ENCODE data around the gene FOXJ3. TPM values are rescaled to one million over a fixed set of nuclear protein-coding genes. Genes with fewer than 3 reads are reported as not detected.

Gene FOXJ3
- total RNA-seq, 4 donors from 2014 or later: 50.2 to 63.1 (median 56.6) TPM

DNA sequence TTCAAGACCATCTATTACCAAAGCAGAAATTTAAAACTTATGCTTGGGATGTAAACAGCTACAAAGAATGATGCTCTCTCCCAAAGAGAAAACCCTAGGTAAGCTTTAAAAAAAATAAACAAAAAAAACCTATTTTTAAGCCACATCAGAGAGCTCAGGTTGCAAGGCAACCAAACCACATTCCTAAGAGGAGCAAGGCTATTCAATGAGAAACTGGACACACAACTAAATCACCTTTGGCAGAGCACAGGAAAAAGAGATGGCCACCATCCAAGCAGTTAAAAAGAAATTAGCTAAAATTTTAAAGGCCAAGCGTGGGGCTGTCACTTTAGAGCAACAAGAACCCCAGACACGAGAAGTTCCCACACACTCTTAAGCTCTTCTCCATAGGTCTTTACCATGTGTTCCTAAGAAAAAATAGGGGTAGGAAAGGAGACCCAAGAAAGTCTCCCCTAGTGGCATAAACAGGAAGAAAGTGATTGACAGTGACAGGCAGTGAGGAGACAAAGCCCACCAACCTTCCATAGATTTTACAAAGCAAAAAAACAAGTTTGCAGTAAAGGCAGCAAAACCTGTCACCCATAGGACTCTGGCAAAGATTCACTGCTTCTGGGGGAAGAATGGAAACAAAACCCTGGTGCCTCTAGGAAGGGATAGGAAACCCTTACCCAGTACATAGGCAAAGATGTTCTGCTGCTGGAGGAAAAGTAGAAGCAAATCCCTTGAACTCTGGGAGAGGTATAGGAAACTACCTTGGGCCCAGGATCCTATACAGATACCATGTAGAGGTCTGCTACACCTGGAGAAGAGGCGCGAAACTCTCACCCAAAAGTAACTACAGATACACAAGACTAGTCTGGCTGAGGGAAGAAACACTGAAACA lies 68.5 kb downstream of the FOXJ3 start:
- TF ChIP-seq CTCF (IDR thresholded peaks at IDR 0.05; ENCODE audit: low read depth): no peak

DNA sequence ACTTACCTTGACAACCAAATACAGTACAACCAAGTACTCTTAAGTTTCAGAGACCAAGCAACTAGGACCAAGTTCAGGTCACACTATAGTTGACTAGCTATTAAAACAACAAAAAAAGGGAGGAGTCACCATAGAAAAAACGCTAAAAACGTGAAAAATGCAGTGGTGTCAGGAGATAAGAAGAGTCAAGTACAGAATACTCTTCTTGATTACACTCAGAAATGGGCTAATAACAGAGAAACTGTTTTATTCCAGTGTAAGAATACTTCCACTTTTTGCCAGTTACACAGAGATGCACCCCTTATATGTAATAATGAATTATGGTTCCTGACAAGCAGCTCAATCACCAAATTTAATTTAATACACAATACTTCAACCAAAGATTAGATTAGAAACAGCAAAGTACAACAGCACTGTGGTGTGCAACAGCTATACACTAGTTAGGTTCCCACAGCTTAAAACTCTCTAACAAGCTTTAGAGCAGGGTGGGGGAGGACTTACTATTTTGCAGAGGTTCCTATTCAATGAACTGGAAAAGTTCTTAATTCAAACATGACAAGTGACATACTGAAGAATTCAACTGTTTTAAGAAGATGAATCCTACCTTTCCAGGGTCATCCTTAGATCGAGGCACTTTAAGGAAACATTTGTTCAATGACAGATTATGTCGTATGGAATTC lies 70.4 kb downstream of the FOXJ3 start:
- TF ChIP-seq CTCF (IDR thresholded peaks at IDR 0.05; ENCODE audit: low read depth): no peak

DNA sequence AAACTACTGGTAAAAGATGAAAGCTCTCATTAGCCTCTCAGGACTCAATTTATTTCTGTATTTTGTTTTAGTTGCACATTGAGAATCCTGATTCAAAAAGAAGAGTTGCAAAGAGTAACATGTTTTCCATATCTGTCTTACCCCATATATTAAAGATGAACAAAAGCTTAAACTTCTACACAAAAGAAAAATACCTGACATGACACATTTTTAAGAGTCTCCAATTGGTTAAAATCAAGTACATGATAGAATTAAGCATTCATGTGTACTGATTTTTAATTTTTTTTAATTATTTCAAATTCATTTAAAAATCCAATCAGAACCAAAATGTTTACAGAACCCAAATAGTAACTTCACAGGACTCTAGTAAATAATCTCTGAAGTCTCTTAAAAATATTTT lies 72.0 kb downstream of the FOXJ3 start:
- TF ChIP-seq CTCF (IDR thresholded peaks at IDR 0.05; ENCODE audit: low read depth): no peak

DNA sequence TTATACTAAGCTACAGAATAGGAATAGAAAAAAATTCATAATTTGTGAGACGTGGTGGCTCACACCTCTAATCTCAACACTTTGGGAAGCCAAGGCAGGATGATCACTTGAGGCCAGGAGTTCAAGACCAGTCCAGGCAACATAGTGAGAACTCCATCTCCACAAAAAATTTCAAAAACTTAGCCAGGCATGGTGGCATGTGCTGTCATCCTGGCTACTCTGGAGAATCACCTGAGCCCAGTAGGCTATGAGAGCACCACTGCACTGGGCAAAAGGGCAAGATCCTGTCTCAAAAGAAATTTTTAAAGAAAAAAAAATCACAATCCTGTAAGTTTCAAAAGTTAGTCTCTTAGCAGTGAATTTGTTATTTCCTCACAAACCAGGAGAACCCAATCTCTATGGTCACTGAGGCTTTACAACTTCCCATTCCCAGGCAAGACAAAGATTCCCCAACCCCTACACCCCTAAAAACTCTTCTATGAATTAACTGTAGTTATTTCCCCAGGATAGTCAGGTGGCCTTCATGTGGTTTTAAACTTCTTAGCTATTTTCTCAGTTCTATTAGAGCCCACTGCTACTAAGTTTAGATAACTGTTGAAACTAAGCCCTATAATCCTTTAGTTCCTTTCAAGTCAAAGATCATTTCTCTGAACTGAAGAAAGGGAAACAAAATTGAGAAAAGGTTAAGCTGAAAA lies 74.5 kb downstream of the FOXJ3 start:
- no peak for TF ChIP-seq CTCF (IDR thresholded peaks at IDR 0.05; ENCODE audit: low read depth)

DNA sequence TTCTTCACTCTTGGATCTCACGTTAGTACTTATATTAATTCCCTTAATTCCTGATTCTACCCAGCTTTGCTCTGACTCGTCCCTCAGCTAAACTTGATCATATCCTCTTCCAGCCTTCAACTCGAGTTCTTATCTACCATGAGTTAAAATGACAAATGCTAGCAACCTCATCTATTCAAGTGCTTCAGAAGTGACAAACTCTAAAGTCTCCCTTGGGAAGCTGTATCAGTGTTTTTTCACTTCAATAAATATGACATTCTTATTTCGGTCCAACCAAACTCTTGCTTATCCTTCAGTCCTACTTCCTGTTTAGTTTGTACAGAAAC lies 75.3 kb downstream of the FOXJ3 start:
- no peak for TF ChIP-seq CTCF (IDR thresholded peaks at IDR 0.05; ENCODE audit: low read depth)

DNA sequence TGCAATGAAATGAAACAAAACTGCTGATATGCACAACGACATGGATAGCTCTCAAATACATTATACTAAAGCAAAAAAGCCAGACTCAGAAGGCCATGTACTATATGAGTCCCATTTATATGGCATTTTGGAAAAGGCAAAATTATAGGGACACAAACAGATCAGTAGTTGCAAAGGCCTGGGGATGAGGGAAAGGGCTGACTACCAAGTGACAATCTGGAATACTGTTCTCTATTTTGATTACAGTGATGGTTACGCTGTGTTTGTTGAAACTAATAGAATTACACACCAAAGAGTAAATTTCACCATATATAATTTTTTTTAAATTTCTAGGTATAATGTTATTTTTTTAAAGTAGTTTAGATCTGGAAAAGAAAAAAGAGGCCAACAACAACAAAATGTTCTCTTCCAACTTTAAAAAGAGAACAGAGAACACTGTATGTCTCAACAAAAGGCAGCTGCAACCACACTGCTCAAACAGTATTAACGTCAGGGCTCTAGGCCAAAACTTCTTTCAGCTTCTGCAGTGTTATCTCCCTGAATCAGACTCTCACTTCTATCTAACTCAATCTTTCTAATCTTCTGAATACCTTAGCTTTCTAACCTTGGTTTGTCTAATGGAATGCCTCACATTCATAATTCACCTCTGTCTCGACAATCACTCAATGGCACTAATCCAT lies 75.8 kb downstream of the FOXJ3 start:
- TF ChIP-seq CTCF (IDR thresholded peaks at IDR 0.05; ENCODE audit: low read depth): no peak
